ENCODE measurements around the gene M1AP. TPM values are rescaled to one million over a fixed set of nuclear protein-coding genes. Genes with fewer than 3 reads are reported as not detected.

The M1AP gene
- total RNA-seq, 1 experiment from 2014 or later, result not detected

- CTCF ChIA-PET, result no interaction called here
- Histone ChIP-seq H3K4me1 (ENCODE audit: control insufficient read depth, insufficient read depth, low read length) (no peaks in the 10 kb centered on the region), H3K27ac (ENCODE audit: low read length) (no peak overlapping the region), H3K27me3 (ENCODE audit: control insufficient read depth, insufficient read depth, low read length) (no peaks in the 10 kb centered on the region; the same call in 1 of the 2 replicates), H3K36me3 (ENCODE audit: control insufficient read depth, insufficient read depth, low read length) (no peaks in the 10 kb centered on the region; the same call in 1 of the 2 replicates), H3K9me3 (ENCODE audit: control insufficient read depth, insufficient read depth, low read depth, low read length) (no peaks in the 10 kb centered on the region), H3K4me3 (ENCODE audit: low read depth in 2 of 2, low read length in 2 of 2) (no peak overlapping the region)
- no TSS peak for BruUV-seq (replicated peaks)
- TF ChIP-seq SIN3A (IDR thresholded peaks at IDR 0.05; ENCODE audit: borderline replicate concordance, insufficient read depth, low read depth, low read length) (no peak), REST (IDR thresholded peaks at IDR 0.05; ENCODE audit: insufficient read depth in 1 of 2, low read depth in 2 of 2, low read length in 1 of 2) (no peak), CTCF (IDR thresholded peaks at IDR 0.05) (no peak), POLR2AphosphoS5 (IDR thresholded peaks at IDR 0.05; ENCODE audit: low read depth, low read length) (no peak), TCF7L2 (IDR thresholded peaks at IDR 0.05; ENCODE audit: low read depth, low read length) (no peak)
- in situ Hi-C loops (cut with HindIII; ENCODE audit: low pct_unique_long_range_greater_than_20kb, low sequenced_read_pairs), result no loop called here
- ATAC-seq (no peak), DNase-seq (ENCODE audit: low read depth, low spot score) (no peak)
- POLR2A ChIA-PET, result no interaction called here
- intact Hi-C loops (cut with micrococcal nuclease; ENCODE audit: unreplicated experiment), result no loop called here
These were observed 111.0 kb downstream of the M1AP start for GRCh38 chr2:74537140-74537539.

- DNase-seq (ENCODE audit: low read depth, low spot score) (no peak), ATAC-seq (no peak; the same call in 1 of the 2 replicates)
- no TSS peak for BruUV-seq (replicated peaks)
- ChIA-PET POLR2A (no interaction called here), CTCF (no interaction called here)
- Histone ChIP-seq H3K4me3 (ENCODE audit: low read depth in 2 of 2, low read length in 2 of 2) (no peak overlapping the region), H3K36me3 (ENCODE audit: control insufficient read depth, insufficient read depth, low read length) (no peaks in the 10 kb centered on the region; the same call in 1 of the 2 replicates), H3K27ac (ENCODE audit: low read length) (no peak overlapping the region), H3K9me3 (ENCODE audit: control insufficient read depth, insufficient read depth, low read depth, low read length) (no peaks in the 10 kb centered on the region), H3K4me1 (ENCODE audit: control insufficient read depth, insufficient read depth, low read length) (no peaks in the 10 kb centered on the region), H3K27me3 (ENCODE audit: control insufficient read depth, insufficient read depth, low read length) (no peaks in the 10 kb centered on the region; the same call in 1 of the 2 replicates)
- intact Hi-C loops (cut with micrococcal nuclease; ENCODE audit: unreplicated experiment), result no loop called here
- in situ Hi-C loops (cut with HindIII; ENCODE audit: low pct_unique_long_range_greater_than_20kb, low sequenced_read_pairs), result no loop called here
- TF ChIP-seq CTCF (IDR thresholded peaks at IDR 0.05) (no peak), TCF7L2 (IDR thresholded peaks at IDR 0.05; ENCODE audit: low read depth, low read length) (no peak), REST (IDR thresholded peaks at IDR 0.05; ENCODE audit: insufficient read depth in 1 of 2, low read depth in 2 of 2, low read length in 1 of 2) (no peak), SIN3A (IDR thresholded peaks at IDR 0.05; ENCODE audit: borderline replicate concordance, insufficient read depth, low read depth, low read length) (no peak), POLR2AphosphoS5 (IDR thresholded peaks at IDR 0.05; ENCODE audit: low read depth, low read length) (no peak)
These were observed 111.8 kb downstream of the M1AP start for GRCh38 chr2:74536166-74536950.

Data from Panc1 (cell line).